Activated CD4-positive, alpha-beta T cell treated with anti-CD3 and anti-CD28 coated beads for 24 hours (primary cell): ENCODE measurements around the gene DUSP1.

Experiments used
- DNase-seq, 2 donors: peaks; one replicate each; pipeline ENCODE4 v3.0.0-alpha.2; 2020; ENCODE audit warnings: low read depth in 2 of 2

The DUSP1 gene

DNA sequence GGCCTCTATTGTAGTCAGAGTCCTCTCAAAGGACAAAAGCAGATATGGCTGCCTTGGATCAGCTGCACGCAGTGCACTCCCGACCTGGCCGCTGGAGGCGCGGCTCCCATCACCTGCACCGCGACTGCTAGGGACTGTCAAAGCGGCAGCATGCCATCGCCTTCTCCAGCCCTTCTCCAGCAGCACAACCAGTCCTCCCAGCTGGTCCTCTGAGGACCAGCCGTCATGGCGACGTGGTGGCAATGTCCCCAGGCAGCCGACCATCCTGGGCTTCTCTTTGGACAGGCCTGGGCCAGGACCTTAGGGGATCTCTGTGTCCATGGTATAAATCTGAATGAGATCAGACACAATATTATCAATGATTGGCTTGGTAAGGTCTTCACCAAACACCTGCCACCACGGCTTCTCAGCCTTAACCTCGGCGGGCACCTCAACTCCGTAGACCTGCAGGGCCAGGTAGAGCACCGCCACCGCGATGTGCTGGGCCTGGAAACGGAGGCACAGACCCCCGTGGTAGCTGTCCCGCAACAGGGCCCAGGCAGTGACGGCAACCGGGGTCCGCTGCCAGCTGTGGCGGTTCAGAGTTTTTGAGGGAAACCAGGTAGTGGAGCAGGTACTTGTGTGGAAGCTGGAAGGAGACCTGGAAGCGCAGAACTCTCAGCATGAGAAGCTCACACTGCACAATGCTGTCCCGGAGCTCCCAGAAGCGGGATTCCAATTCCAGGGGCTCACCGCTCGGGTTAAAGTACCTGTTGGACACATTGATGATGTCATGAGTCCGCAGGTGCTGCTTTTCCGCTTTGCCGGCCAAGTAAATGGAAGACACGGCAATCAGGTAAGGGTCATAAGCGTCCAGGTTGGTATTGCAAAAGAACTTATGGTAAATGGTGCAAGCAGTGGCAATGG is 8.5 kb downstream of the DUSP1 start:
- no peak for DNase-seq

GRCh38 chr5:172760959-172761358 is 10.0 kb downstream of the DUSP1 start:
- DNase-seq, result no peak

- DNase-seq, result no peak
Measured at GRCh38 chr5:172760136-172760535, 10.9 kb downstream of the DUSP1 start.

DNA sequence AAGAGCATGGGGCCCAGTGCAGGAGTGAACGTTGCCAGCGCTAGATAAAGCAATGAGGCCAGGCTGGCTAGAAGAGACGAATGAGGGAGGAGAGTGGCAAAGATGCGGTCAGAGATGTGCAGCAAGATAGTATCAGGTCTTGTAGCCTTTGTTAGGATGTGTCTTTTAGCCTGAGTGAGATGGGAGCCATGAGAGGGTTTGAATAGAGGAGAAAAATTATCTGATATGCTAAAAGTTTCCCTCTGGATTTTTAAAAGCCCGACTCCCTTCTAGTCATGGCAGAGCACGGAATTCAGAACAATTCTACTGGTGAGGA is 12.2 kb downstream of the DUSP1 start:
- DNase-seq, result no peak

DNA sequence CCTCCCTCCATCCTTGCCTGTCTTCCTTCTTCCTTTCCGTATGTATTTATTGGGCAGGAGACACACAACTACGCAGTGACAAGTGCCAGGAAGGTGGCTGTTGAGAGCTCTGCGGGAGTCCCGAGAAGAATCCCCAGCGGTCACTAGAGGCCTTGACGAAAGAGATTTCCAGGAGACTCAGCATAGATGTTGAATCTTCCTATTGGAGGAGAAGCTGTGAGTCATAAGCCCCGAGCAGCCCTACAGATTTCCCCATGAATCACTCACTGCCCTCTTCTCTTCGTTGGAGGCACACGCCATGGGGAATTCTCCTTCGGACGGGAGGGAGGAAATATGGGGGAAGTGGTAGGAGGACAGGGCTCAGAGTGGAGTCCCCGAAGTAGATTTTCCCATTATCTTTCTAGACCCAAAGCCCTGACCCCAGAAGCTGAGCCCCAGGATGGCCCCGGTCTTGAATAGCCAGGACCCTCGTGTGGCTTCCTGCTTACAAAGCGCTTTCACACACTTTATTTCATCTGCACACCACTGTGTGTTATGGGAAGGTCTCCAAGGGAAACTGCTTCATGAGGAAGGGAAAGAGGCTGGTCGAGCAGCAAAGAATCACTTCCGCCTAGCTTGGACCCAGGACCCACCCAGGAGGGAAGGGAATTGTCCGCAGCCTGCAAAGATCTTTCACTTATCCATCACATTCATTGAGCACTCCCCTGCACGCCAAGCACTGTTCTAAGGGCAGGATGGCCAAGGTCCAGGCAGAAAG is 12.7 kb downstream of the DUSP1 start:
- DNase-seq, result no peak

DNA sequence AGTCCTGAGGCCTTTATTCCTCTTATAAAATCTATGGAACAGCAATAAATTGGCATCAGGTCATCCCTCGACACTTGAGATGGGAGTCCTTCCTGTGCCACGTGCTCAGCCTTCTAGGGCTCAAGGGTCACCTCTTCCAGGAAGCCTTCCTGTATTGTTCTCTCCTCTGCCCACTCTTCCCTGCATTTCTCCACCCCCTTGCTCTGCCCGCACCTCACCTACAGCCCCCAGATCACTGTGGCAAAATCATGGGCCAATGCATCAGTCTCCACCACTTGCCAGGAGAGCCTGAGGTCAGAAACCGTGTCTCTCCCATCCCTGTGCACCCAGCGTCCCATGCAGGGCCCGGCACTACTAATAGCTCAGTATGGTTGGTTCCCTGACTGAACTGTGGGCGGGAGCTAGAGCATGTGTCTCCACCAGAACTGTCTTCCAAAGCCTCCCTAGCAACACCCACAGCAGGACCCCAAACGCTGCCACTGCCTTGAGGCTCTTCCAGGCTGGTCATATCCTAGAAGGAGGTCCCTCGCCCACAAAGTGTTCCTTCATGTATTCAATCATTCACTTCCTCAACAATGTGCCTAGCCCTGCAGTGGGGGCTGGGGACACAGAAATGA is 13.5 kb downstream of the DUSP1 start:
- no peak for DNase-seq

DNA sequence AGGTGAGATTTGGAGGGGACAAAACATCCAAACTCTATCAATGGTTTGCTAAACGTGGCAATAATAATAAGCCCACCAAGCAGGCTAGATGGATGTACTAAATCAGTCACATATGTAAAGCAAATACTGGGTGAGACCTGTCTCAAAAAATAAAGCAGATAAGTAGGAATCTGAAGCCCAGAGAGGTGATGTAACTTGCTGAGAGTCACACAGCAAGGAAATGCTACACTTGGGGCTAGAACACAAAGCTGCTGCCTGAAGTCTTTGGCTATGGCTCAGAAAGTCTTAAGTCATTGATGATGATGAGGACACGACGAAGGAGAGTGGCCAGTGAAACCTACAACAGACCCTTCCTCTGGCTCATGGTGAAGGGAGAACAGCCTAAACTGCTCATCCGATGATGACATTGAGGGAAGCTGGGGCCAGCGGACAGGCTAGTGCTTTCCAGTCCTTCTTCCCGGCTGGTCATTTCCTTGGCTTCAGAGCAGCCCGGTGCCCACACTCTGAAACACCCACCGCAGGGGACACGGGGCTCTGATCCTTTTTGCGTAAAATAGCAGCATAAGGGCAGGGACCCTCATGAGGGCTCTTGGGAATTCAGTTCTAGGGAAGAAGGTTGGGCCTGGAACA is 14.1 kb downstream of the DUSP1 start:
- DNase-seq, result no peak

DNA sequence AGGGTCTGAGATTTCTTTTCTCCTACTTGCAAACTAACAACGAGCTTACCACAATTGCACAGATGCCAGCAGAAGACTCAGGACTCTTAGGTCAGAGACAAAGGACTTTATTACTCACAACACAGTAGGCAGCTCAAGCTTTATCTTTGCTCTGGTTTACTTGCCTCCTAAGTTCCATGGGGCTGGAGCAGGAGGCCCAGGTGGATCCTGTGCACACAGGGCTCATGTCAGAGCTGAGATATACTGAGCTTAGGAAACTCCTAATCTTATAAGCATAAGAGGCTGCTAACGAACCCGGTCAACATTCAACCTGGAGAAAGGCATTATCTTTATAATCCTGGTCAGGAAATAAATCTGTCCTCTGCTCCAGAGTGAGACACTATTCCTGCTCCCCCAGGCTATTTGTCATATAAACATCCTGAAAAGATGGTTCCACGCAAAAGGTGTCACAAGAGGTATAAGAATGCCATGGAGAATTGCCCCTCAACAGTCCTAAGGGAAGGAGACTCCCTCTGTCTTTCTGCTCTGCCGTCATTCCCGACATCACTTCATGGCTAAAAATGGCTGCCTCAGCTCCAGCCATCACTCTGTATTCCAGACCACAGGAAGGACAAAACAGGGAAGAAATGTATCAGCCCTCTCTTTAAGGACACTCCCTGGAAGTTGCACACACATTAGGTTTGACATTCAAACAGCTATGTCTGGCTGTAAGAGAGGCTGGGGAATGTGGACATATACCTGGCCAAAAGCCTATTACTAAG is 16.2 kb downstream of the DUSP1 start:
- no peak for DNase-seq

DNA sequence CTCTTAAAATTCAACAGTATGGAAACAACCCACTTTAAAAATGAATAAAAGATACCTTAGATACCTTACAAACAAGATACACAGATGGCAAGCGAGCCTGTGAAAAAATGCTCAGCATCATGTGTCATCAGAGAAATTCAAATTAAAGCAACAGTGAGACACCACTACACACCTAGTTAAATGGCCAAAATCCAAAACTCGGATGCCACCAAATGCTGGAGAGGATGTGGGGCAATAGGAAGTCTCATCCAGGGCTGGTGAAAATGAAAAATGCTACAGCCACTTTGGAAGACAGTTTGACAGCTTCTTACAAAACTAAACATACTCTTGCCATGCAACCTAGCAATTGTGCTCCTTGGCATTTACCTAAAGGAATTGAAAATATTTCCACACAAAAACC is 17.9 kb downstream of the DUSP1 start:
- DNase-seq, result no peak

DNA sequence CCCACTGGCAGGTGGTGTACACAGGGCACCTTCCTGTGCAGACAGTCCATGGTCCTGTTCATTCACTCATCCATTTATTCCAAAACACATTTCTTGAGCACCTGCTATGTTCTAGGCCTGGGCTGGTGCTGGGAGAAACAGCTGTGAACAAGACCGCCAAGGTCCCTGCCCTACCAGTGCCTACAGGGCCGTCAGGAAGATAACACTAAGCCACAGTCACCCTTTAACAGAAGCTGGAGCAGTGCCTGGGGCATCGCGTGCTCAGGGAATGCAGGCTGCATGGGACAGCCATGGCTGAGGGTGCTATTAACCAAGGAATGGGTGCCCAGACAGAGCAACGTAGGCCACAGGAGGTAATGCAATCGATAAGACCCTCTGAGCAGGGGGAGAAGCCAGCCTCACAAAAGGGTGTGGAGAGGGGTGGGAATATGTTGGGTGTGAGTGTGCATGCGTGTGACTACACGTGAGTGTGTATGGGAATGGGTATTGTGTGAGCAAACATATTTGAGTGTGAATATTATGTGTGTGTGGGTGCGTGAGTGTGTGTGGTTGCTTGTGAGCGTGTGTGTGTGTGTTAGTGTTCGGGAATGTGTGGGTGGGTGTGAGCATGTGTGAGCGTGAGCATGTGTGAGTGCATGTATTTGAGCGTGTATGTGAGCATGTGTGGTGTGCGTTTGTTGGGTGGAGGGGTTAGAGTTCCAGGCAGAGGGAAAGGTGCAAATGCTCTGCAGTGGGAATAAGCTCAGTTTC is 19.1 kb downstream of the DUSP1 start:
- no peak for DNase-seq

DNA sequence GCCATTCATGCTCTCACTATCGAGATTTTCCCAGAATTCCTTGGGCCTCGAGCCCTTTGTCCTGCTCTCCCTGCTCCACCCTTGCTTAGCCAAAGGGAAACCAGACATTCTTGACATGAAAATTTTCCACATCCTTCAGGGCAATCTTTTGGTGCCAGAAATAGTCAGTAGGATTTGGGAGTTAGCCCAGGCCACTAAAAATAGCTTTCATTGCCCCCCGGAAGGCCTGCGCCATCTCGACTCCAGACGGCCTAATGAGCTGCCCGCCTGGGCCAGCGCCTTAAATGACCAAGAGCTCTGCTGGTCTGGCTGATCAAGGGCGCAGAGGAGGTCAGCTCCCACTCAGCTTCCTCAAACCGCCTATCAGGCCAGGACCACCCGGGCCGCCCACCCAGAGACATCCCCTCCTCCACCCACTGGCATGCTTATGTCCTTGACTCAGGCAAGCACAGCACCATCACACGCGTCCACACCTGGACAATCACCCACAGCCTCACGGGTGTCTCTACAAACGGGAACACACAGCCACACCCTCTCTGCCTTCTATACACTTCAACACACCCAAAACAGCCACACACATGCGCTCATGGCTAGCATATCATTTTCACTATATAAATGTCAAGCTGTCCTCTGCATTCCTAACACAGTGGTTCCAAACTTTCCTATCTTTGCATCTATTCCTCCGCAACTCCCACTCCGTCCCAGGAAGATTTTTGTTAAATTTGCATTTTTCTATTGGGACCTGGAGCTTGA is 20.9 kb downstream of the DUSP1 start:
- DNase-seq, result no peak

DNA sequence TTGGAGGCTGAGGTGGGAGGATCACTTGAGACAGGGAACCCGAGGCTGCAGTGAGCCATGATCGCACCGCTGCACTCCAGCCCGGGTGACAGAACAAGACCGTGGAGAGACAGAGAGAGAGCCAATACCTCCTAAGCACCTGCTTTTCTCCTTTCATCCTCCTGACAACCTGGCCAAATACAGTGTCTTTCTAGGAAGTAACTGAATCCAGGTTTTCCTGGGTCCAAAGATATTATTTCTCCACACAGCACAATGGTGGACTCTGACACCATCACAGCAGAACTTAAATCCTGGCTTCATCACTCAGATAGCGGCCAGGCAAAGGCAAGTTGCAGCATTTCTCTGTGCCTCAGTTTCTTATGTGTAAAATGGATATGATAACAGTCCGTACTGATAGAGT is 21.9 kb downstream of the DUSP1 start:
- no peak for DNase-seq

- no peak for DNase-seq
Measured at GRCh38 chr5:172748341-172748843, 22.6 kb downstream of the DUSP1 start.

DNA sequence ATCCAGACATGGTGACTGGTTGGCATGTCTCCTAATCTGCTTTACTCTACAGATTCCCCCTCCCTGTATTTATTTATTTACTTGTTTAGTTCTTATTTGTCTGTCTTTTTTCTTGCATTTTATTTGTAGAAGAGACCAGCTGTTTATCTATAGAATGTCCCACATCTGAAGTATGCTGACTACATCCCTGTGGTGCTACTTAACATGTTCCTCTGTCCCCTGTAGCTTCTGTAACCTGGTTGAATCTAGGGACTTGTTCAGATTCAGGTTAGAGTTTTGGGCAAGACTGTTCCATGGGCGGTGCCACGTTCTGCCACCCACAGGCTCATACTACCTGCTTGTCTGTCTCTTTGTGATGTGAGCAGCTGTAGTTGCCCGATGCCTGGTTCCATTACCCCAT is 23.5 kb downstream of the DUSP1 start:
- DNase-seq, result no peak

DNA sequence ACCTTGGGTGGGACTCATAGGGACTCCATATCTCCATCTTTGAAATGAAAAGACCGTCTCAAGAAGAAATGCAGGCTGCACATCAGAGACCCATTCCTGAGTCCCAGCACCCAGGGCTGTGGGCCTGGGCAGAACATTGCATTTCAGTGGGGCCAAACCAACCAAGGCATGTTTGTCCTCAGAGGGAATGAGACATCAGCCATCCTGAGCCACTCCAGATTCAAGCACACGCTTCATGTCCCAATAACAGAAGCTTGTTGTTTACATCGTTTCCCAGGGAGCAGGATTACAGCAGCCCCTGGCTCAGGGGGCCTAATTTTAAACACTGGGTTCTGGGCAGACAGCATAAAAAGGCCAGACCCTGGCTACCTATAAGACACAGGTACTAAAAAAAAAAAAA is 24.3 kb downstream of the DUSP1 start:
- DNase-seq, result no peak

DNA sequence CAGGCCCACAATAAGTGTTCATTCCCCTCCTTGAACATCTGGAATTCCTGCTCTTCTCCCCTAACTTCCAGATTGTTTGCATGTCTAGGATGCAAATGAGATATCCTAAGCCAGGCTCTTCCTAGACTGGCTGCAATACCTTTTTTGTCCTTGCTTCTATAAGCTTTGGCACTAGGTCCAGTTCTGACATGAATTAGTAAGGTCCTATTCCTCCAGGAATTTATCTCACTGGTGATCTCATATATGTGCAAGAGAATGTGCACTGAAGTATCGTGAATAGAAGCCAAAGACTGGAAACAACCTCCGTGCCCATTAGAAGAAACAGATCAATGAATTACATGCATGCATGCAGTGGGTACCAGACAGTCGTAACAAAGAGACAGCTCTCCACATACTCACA is 25.2 kb downstream of the DUSP1 start:
- no peak for DNase-seq

DNA sequence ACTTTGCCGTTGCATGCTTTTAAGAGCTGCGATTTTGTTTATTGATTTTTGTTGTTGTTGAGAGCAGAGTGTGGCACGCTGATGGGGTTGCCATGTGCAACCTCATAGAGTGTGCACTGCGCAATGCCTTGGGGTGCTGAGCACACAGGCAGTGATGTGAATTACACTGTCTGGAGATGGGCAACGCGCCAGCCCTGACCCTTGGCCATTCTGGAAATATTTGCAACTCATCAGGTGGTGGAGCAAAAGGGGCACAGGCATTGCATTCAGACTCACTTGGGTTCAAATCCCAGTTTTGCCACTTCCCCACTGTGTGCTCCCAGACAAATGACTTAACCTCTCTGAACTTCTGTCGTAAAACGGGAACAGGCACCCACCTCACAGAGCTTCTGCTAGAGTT is 25.6 kb downstream of the DUSP1 start:
- DNase-seq, result no peak

- DNase-seq, result no peak
Measured at GRCh38 chr5:172744123-172745104, 26.6 kb downstream of the DUSP1 start.
